Measurements from ENCODE around the gene PPM1L. TPM values are rescaled to one million over a fixed set of nuclear protein-coding genes. Genes with fewer than 3 reads are reported as not detected.

PPM1L gene
- total and polyA plus RNA-seq, 9 donors, result 2.2 to 12.1 (median 10.2) TPM

GRCh38 chr3:160765211-160765610 is 9.2 kb downstream of the PPM1L start:
- Histone ChIP-seq H3K4me3 (no peak overlapping the region), H3K9me3 (no peaks in the 10 kb centered on the region), H3K27me3 (no peaks in the 10 kb centered on the region), H3K4me1 (ENCODE audit: insufficient read depth) (no peaks in the 10 kb centered on the region), H3K27ac (no peak overlapping the region), H3K36me3 (no peaks in the 10 kb centered on the region)
- intact Hi-C loops (cut with DNase I), result no loop called here
- TF ChIP-seq CTCF (IDR thresholded peaks at IDR 0.05) (no peak), EP300 (IDR thresholded peaks at IDR 0.05) (no peak), POLR2A (IDR thresholded peaks at IDR 0.05) (no peak)
- WGBS, 3 donors, result 56 to 70% (median 57%) methylated on average over 1 of the region's 1 CpG
- no peak for DNase-seq

GRCh38 chr3:160768031-160768430 is 12.0 kb downstream of the PPM1L start:
- H3K4me1 ChIP-seq (ENCODE audit: insufficient read depth), result no peaks in the 10 kb centered on the region

GRCh38 chr3:160768918-160769317 is 12.9 kb downstream of the PPM1L start:
- H3K4me3 ChIP-seq, result no peak overlapping the region
- no peak for TF ChIP-seq EP300 (IDR thresholded peaks at IDR 0.05)
- no peaks in the 10 kb centered on the region for H3K4me1 ChIP-seq (ENCODE audit: insufficient read depth)
- no peaks in the 10 kb centered on the region for H3K9me3 ChIP-seq
- 88 to 91% (median 90%) methylated on average over 2 of the region's 2 CpGs for WGBS, 3 donors
- DNase-seq, result no peak
- no peaks in the 10 kb centered on the region for H3K36me3 ChIP-seq
- intact Hi-C loops (cut with DNase I), result no loop called here
- H3K27me3 ChIP-seq, result no peaks in the 10 kb centered on the region
- H3K27ac ChIP-seq, result no peak overlapping the region

More at GRCh38 chr3:160768031-160768430, 12.0 kb downstream of the PPM1L start:
- intact Hi-C loops (cut with DNase I), result no loop called here
- H3K27me3 ChIP-seq, result no peaks in the 10 kb centered on the region
- no peak for TF ChIP-seq POLR2A (IDR thresholded peaks at IDR 0.05)
- no peak for TF ChIP-seq CTCF (IDR thresholded peaks at IDR 0.05)
- TF ChIP-seq EP300 (IDR thresholded peaks at IDR 0.05), result no peak
- no peaks in the 10 kb centered on the region for H3K36me3 ChIP-seq
- DNase-seq, result no peak
- H3K9me3 ChIP-seq, result no peaks in the 10 kb centered on the region
- no peak overlapping the region for H3K27ac ChIP-seq
- H3K4me3 ChIP-seq, result no peak overlapping the region

GRCh38 chr3:160771811-160772459 is 15.9 kb downstream of the PPM1L start:
- TF ChIP-seq CTCF (IDR thresholded peaks at IDR 0.05), result no peak
- TF ChIP-seq EP300 (IDR thresholded peaks at IDR 0.05), result no peak
- no peak for TF ChIP-seq POLR2A (IDR thresholded peaks at IDR 0.05)
- Histone ChIP-seq H3K4me3 (no peak overlapping the region), H3K4me1 (ENCODE audit: insufficient read depth) (no peaks in the 10 kb centered on the region), H3K36me3 (no peaks in the 10 kb centered on the region), H3K9me3 (no peaks in the 10 kb centered on the region), H3K27me3 (no peaks in the 10 kb centered on the region), H3K27ac (no peak overlapping the region)
- intact Hi-C loops (cut with DNase I), result no loop called here
- 46 to 76% (median 60%) methylated on average over 1 of the region's 1 CpG for WGBS, 3 donors
- no peak for DNase-seq

- intact Hi-C loops (cut with DNase I), result no loop called here
- Histone ChIP-seq H3K27me3 (no peaks in the 10 kb centered on the region), H3K4me3 (no peak overlapping the region), H3K36me3 (no peaks in the 10 kb centered on the region), H3K4me1 (ENCODE audit: insufficient read depth) (no peaks in the 10 kb centered on the region), H3K9me3 (no peaks in the 10 kb centered on the region), H3K27ac (no peak overlapping the region)
- no peak for TF ChIP-seq EP300 (IDR thresholded peaks at IDR 0.05)
- TF ChIP-seq CTCF (IDR thresholded peaks at IDR 0.05), result no peak
- no peak for TF ChIP-seq POLR2A (IDR thresholded peaks at IDR 0.05)
- DNase-seq, result no peak
These were observed 17.7 kb downstream of the PPM1L start for GRCh38 chr3:160773722-160774121.

Measured in ovary (tissue), 9 donors.